GM19193 (cell line): ENCODE measurements around the gene GRIK4.

Experiments used
- POLR2A ChIP-seq: IDR thresholded peaks from 4 replicates; pipeline ENCODE4 v1.6.1; 2011; ENCODE audit not compliant: insufficient read depth, insufficient read length; ENCODE audit errors: extremely low read depth

Gene GRIK4

GRCh38 chr11:120690406-120690805 lies 178.9 kb downstream of the GRIK4 start:
- no peak for TF ChIP-seq POLR2A

- no peak for TF ChIP-seq POLR2A
Measured at GRCh38 chr11:120694726-120695125, 183.2 kb downstream of the GRIK4 start.

DNA sequence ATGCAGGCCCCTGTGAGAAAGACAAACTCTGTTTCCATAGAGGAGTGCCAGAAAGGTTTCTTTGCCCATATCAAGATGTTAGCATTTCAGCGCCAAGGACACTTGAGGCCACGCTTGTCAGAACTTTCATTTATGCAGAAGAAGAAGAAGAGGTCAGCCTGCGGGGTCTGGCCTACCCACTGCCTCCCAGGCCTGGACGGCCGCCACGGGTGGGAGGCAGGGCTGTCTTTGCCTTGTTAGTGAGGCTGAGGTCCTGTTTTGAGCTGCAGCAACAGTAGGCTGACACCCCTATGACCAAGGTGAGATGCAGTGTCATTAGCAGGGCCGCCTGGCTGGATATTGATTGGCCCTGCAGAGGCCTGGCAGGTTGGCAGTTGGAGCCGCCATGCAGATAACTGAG lies 183.9 kb downstream of the GRIK4 start:
- no peak for TF ChIP-seq POLR2A

GRCh38 chr11:120695939-120696338 lies 184.4 kb downstream of the GRIK4 start:
- no peak for TF ChIP-seq POLR2A

GRCh38 chr11:120696597-120697218 lies 185.2 kb downstream of the GRIK4 start:
- TF ChIP-seq POLR2A: no peak

DNA sequence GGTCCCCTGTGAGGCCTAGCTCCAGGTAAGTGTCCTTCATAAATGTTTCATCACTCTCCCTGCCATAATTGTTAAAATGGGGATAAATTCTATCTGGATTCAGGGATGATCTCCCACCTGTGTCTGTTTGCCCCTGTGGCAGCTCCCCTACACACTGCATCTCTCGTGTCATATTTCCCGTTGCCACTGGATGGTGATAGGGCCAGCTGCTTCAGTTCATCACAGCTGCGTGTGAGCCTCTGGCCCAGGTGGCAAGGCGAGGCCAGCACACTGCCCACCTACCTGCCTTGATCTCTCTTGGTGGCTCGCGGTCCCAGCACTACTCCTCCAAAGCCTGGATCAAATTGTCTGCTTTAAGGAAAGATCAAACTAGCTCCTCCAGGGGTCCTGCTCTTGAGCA lies 187.4 kb downstream of the GRIK4 start:
- no peak for TF ChIP-seq POLR2A

DNA sequence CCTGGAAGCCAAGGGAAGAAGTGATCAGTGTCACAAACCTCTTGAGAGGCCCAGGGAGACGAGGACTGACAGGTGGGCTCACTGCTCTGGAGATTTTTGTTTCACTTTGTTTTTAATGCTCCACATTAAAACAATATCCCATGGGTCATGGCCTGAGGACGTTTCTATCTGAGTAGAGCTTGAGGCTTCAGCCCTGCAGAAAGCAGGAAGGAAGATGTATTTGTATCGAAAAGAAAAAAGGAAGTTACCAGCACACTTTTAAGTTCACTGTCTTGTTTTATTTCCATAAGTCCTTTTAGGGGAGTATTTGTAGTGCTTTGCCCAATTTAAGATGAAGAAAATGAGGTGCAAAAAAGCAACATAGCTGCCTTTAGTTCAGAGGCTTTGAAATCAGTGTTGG lies 191.1 kb downstream of the GRIK4 start:
- TF ChIP-seq POLR2A: no peak

- TF ChIP-seq POLR2A: no peak
Measured at GRCh38 chr11:120703358-120704152, 192.0 kb downstream of the GRIK4 start.

DNA sequence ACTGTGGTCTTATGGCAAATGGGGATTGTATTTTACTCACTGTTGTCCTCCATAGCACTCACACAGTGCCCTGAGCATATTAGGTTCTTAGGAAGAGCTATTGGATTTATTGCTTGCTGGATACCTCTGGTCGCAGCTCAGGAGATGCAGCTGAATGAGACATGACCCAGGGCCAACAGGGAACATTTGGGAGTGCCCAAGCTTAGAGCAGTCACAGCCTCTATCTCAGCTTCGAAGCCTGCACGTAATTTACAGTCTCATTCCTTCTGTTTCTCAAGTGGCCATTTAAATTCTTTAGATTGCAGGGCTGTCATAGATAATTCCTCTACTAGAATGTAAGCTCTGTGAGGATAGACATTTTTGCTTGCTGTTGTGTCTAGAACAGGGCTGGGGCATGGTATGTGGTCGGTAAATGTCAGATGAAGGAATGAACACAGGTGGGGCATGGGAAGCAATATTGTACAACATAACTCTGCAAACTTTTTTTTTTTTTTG lies 192.8 kb downstream of the GRIK4 start:
- TF ChIP-seq POLR2A: no peak

- TF ChIP-seq POLR2A: no peak
Measured at GRCh38 chr11:120706257-120706656, 194.7 kb downstream of the GRIK4 start.

GRCh38 chr11:120707098-120707497 lies 195.6 kb downstream of the GRIK4 start:
- no peak for TF ChIP-seq POLR2A

GRCh38 chr11:120707663-120708062 lies 196.1 kb downstream of the GRIK4 start:
- TF ChIP-seq POLR2A: no peak

DNA sequence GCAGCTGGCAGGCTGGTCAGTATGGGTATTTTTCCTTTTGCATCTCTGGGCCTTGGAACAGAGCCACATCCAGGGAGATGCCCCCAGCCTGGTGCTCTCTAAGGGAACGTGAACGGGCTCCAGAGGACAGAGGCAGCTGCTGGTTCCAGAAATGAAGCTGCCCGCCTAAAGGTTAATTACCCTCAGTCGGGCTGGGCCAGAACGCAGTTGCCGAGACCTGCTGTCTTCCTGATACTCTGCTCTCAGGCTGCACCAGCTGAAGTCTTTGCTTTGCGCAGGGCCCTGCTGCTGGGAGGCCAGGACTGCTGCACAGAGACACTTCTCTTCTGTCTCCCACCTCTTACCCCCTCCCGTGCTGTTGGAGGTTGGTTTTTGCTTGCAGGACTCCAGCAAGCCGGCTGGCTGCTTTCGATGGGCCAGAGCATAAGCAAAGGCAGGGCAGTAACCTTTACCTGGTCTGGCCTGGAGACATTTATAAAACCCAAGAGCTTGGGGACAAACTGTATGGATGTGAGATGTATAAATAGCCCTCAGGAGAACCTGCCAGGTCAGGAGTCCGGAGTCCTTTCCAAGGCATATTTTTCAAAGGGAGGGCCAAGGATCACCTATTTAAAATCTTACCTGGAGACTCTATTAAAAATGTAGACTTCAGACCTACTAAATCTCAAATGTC lies 197.1 kb downstream of the GRIK4 start:
- TF ChIP-seq POLR2A: no peak

DNA sequence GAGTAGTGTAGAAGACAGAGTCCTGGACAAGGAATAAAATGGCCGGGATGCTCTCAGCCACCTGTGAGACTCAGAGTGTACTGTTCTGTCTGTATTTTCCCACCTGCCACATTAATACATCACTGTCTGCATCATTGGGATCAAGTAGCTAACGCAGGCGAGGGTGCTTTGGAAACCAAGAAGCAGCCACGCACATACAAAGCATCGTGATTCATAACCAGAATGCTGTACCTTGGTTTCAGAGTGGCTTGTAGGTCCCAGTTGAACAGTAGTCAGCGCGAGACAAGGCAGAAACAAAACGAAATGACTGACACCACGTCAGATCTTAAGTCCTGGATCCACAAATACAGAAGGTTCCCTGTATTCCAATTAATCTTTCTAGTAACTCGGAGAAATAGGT lies 198.3 kb downstream of the GRIK4 start:
- TF ChIP-seq POLR2A: no peak

- TF ChIP-seq POLR2A: no peak
Measured at GRCh38 chr11:120710354-120711131, 199.0 kb downstream of the GRIK4 start.

DNA sequence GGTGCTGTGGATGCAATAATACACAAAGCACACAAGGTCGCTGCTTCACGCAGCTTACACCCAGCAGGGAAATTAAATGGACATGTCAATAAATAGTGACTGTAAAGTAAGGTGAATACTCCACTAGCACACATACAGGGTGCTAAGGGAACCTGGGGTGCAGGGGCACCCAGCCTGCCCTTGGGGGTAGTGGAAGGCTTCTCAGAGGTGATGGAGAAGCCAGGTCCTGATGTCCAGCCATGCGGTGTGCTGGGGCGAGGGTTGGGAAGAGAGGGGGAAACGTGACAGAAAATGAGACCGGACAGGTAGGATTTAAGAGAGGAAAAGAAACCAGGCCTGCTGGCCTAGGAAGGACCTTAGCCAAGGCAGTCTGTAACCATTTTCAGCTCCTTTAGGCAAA lies 200.5 kb downstream of the GRIK4 start:
- no peak for TF ChIP-seq POLR2A

- TF ChIP-seq POLR2A: no peak
Measured at GRCh38 chr11:120712881-120713280, 201.3 kb downstream of the GRIK4 start.
